GOT3 (cell line): ENCODE results near the gene CEP128.

Source experiments
- DNase-seq: peaks from one replicate; lab custom pipeline; 2025; ENCODE audit warnings: mixed read lengths; lab: John Stamatoyannopoulos, UW

CEP128 gene

DNA sequence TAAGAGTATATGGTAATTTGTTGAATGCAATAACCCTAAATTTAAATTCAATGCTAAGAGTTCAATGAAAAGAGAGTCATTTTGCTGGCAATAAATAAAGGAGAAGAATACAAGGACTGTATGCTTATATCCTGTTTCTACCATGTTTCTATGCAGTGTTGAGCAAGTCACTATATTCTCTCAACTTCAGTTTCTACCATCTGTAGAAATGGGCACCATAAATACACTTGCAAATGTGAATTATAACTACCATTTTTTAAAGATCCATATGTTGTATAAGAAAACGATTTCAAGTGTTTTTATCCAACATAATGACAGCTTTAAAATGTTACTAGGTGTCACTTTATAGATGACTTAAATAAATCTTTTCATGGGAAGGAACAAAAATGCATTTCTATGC lies 170.3 kb downstream of the CEP128 start:
- DNase-seq, result no peak

DNA sequence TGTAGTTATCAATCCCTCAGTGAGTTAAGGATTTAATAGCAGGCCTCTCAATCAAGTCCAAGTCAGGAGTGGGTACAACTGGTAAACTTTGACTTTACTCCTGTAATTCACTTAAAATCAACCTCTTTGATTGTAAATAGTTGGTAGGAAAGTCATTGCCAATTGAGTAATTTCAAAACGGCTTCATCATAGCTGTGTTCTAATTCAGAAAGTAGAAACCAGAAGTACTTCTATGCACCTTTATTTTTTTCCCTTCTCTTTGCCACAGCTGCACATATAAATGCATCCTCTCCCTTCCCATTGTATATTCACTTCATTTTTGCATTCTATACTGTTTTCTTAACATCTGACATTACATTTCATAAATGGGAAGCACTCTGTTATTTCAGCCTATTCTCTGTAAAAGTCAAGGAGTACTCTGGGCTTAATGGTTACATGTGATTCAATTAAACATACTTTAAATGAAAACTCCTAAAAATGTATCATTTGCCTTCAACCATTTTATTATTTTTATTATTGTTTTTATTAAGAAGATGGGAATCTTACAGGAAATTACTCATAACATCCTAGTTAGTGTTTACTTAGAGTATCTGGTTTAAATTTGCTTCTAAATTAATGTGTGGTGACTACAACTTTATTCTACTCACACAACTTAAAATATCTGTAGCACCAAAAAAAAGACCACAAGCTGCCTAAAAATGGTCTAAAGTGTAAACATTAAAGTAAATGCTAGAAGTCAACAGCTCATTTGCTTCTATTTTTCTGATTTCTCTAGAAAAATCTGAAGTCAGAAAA lies 171.2 kb downstream of the CEP128 start:
- DNase-seq, result no peak

DNA sequence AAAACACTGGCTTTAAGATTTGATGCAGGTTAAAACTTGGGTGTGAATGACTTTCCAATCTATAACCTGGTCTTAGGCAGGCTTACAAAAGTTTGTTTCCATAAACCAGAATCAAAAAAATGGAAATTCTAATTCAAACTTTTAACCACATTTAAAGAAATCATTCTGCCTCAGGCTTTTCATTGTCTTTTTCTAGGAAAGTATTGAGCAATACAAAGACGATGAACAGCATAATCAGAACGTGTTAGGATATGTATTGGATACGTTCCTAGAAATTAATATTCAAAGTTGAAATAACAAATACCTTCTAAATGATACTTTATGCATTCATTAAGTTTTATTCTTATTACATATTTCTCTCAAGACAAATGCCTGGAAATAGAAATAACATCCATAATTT lies 172.9 kb downstream of the CEP128 start:
- DNase-seq, result no peak

DNA sequence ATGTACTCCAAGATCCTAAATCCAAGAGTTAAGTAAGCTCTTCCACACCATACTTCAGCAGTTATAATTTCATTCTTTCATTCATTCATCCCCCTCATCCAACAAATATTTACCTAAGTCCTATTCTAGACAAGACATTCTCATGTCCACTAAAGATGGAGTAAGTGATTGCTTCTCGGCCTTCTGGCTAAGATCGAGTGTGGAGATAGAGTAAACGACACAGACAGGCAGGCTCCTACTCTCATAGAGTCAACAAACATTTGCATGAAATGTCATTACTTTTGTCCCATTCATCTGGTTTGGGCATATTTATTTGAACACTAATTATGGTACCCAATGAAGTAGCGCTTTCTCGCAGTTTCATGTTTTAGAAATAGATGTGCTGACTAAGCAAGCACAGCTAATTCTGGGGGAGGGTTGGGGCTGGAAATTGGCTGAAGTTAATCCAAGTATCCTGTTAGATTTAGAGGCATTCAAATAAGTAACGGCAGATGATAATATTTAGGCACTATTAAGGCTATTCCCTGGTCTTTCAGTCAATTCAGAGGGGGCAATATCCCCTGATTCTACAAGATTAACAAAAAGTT lies 176.5 kb downstream of the CEP128 start:
- no peak for DNase-seq

DNA sequence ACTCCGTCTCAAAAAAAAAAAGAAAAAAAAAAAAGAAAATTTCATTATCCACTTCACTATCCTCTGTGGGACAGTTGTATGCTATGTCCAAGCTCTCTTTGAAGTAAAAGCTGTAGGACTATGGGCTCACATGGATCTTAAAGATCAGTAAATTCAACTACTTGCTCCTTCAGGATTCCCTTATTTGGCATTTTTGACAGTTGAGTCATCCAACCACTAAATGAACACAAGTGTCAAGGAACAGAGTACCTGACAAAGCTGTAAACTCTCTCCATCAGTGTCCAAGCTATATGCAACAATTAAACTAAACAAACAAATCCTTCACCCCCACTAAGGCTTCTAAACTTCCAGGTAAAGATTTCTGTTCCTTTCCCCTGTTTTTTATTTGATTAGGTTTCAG lies 177.0 kb downstream of the CEP128 start:
- DNase-seq, result no peak

DNA sequence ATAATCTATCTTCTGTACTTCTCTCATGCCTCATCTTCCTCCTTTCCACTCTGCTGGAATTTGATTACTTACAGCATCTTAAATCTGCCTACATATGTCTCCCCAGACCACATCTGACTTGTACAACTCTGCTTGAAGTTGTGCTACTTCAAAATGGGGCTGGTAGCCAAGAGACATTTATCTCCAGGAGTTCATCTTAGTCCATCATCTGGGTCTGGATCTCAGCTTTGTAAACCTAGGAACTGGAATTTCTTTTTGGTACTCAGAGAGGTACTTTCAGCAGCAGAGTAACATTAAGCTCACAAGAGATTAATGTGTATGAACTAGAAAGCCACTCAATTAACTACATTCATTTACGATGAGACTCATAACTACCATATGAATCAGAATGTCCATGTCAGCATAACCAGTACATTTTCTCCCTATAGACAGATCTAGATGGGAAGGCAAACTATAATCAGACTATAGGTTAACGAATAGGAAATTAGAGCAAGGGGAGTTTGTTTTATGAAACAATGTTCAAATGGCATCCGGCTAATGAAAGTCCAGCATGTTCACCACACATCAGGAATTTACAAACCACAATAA lies 178.8 kb downstream of the CEP128 start:
- no peak for DNase-seq

DNA sequence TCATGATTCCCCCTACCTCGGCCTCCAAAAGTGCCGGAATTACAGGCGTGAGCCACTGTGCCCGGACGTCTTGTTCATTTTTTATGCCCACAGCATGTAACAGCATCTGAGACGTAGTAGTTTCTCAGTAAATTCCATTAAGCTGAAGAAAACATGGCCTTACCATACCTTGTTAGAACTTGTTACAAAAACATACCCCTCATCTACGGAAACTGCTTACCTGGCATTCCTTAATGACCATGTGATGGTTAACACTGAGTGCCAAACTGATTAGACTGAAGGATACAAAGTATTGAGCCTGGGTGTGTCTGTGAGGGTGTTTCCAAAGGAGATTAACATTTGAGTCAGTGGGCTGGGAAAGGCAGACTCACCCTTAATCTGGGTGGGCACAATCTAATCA lies 186.8 kb downstream of the CEP128 start:
- no peak for DNase-seq

DNA sequence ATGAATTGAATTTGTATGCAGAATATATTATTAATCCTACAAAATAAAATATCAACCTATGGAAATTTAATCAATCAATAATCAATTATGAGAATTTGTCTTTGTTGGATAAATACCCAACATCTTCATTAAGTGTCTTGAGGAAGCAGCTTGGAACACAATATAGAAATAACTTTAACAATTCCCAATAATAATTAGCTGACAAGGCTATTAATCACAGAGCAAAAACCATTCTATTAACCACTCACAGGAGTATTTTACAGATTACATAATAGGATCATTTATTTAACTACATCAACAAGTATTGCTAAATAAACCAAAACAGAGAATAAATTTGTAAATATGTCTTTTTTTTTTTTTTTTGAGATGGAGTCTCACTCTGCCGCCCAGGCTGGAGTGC lies 190.3 kb downstream of the CEP128 start:
- DNase-seq, result no peak

DNA sequence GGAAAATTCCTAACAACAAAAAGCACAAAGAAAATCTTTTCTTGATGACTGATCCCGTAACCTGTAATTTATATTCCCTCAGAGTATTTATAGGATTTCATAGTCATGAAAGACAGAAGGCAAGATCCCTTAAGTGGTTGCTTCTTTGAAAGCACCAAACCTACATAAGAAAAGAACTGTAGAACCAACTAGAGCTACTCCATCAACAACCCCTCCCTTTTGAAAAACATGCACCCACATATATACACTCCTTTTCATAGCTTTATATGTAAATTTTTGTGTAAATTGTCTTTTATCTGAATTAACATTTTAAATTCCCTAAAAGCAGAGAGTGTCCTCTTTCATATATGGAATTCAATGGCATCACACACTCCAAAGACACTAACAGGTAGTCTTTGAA lies 215.3 kb downstream of the CEP128 start:
- DNase-seq, result no peak

DNA sequence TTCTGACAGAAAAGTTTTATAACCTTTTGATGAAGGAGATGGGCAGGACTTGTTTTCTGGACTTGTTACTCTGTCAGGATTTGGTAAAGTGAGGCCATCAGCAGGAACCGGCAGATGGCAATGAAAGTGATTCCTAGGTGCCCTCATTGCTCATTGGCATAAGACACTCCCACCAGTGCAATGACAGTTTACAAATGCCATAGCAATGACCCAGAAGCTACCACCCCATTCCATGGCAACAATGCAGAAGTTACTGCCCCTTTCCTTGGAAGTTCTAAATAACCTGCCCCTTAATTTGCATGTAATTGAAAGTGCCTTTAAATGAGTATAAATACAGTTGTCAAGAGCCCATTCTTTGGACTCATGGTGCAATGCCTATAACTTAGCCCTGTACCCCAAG lies 222.6 kb downstream of the CEP128 start:
- DNase-seq, result no peak

DNA sequence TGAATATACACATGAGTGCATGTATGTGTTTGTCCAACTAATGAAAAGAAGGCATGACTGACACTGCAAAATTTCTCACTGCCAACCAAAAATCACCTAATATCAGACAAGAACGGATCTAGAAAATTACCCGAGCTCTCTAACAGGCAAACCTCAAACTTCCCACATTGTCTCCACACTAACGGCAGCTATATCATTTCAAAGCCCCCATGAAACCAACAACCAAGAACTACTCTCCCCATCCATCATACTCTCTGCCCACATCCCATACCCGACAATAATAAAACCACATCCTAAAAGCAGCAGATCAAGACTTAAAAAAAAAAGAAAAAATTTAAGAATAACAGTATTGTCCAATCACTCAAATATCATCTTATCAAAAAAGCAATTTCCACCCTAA lies 227.1 kb downstream of the CEP128 start:
- DNase-seq, result no peak

DNA sequence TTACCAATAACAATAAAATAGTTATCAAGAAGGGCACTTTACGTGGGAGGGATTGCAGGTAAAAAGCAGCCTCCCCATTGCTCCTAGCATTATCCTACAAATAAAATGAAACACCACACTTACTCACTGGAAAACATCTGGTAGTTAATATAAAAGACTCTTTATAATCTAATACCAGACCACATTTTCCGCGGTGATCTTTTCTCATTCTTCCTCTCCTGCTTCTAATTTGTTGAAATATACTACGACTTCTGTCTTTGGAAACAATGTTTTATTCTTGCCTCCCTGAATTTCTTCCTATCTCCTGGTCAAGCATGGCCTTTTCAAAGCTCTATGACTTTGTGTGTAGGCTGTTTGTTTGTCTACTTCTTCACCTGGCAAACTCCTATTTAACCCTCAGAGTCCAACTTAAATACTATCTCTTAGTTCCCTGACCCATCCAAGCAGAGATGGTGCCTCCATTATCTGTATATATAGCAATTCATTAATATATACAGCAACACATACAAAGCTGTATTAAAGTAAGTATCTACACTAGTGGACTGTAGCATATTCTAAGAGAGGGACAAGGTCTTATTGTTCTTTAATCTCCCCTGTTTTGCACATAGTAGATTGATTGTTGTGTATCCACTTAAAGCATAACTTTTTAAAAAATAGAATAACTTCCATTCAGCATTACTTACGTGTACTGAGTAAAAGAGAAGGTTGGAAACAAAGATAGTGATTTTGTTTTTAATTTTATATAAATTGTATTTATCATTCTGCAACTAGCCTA lies 228.3 kb downstream of the CEP128 start:
- DNase-seq, result no peak

DNA sequence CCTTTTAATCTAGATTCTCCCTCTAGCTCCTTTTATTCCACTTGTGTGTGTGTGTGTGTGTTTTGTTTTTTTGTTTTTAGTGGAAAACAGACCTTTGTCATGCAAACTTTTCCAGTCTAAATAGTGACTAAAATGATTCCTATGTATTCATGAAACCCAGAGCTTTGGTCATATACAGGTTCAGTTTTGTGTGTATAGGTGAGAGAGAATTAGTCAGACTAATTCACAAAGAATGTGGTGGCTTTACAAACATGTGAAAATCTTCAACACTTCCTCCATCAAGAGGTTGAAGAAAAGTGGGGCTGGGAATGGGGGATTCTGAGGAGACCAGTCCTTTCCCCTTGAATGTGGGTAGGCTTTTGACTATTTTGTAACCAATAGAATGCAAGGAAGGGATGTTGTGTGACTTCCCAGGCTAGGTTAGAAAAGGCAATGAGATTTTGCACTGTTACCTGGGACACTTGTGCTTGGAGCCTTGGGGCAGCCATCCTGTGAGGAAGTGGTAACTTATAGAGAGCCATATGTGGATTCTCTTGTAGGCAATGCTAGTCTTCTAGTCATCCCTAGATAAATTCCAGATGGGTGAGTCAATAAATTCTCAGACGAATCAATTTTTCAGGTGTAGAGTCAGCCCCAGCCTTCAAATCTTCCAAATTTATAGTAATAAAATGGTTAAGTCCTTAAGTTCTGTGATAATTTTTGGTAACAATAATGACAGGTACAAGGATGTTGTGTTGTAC lies 236.1 kb downstream of the CEP128 start:
- DNase-seq, result no peak

DNA sequence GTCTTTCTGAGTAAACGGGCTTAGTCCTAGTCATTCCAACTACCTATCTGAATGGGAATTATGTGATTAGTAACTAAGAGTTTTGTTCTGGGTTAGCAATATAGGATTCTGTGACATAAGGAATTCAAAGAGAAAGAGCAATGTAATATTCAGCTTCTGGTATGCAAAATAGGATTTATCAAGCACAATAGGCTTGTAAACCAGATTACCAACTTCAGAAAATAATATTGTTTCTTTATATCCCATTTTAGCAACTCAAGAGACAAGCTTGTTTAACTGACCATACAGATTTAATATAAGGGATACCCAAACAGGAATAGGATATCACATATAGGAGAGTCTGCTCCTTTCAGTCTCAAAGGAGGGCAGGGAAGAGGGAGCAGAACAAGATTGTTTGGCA lies 240.9 kb downstream of the CEP128 start:
- no peak for DNase-seq

DNA sequence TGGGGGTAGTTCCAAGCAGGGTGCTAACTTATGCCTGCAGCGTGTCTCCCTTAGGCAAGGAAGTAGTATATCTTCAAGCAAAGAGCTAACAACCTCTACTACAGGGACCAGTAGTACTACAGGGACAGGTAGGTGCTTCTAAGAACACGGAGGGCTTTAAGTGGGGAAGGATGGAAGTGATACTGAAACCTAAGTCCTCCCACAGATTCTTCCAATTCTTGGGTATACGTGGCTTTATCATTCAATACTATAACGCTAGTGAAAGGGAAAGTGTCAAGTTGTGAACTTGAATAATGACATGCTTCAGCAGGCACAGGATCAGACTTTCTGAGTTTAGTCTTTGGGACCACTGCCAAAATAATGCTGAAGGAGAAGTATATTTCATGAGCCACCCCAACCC lies 241.7 kb downstream of the CEP128 start:
- DNase-seq, result no peak

DNA sequence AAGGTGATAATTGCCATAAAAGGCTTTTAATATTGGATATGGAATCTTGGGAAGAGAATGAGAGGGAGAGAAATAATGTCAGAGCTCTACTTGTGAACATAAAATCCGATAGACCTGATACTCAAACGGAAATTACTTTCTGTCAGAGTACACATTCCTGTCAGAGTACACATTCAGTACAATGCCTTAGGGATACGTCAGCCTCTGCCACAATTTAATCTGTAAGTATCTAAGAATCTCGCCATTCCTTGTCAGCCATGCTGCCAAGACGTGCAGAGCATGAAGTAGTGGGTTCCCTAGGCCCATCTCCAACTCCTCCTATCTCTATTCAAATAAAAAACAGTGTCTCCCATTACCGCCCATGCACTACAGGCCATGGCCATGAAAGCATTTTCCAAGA lies 242.6 kb downstream of the CEP128 start:
- no peak for DNase-seq

DNA sequence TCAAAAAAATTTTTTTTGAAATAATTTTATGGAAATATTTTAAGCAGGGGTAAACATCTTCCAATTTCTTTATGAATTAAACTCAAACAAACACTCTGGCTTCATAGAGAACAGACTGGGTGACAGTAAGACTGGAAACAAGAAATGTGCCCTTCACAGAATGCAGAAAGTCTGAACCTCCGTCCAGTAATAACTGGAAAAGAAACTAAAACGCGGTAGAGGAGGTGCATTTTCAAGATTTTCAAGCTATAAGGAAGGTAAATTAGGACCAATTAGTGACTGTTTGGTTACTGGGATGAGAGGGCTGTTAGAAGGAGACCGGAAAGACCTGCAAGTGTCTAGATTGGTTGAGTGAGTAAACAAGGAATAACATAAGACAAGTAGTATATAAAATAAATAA lies 245.7 kb downstream of the CEP128 start:
- no peak for DNase-seq

DNA sequence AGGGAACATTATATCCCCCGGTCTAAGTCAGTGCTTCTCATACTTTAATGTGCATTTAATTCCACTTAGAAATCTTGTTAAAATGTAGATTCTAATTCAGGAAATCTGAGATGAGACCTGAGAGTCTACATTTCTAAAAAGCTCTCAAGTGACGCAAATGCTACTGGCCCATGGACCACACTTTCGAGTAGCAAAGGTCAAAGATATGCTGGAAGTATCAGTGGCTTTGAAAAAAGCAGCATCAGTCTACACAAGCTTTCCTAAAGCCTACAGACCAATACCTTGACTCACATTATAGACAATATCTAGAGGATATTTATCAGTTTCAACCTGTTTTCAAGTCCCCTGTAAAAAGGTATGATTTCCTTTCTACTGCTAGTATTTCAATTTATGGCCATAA lies 248.6 kb downstream of the CEP128 start:
- DNase-seq, result no peak

DNA sequence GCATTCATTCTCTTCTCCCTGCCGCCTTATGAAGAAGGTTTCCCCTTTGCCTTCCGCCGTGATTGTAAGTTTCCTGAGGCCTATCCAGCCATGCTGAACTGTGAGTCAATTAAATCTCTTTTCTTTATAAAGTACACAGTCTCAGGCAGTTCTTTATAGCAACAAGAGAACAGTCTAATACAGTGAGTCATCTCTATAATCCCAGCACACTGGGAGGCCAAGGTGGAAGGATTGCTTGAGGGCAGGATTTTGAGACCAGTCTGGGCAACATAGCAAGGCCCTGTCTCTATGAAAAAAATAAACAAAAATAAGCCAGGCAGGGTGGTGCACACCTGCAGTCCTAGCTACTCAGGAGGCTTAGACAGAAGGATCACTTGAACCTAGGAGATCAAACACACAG lies 259.9 kb downstream of the CEP128 start:
- DNase-seq, result no peak

DNA sequence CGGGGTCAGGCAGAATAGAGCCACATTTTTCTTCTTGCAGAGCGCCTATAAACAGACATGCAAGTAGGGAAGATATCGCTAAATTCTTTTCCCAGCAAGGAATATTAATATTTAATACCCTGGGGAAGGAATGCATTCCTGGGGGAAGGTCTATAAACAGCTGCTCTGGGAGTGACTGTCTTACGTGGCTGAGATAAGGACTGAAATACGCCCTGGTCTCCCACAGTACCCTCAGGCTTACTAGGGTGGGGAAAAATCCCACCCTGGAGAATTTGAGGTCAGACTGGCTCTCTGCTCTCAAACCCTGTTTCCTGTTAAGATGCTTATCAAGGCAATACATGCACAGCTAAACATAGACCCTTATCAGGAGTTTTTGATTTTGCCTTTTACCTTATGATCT lies 262.3 kb downstream of the CEP128 start:
- DNase-seq, result no peak

DNA sequence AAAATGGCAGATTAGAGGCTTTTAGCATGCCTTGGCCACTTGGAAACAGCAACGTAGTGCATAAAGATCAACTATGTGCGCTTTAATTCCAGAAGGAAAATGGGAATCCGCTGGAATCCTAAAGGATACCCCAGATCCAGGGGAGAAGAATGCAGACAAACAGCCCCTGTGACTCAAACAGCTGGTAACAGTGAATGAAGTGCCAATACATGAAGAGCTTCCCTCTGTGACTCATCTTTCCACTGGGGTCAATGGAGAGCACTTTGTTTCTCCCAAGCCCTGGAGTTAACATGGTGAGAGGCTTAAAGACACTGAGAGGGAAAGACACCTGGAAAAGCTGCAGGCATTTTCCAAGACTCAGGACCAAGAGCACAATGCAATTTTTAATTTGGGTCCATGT lies 263.1 kb downstream of the CEP128 start:
- DNase-seq, result no peak

DNA sequence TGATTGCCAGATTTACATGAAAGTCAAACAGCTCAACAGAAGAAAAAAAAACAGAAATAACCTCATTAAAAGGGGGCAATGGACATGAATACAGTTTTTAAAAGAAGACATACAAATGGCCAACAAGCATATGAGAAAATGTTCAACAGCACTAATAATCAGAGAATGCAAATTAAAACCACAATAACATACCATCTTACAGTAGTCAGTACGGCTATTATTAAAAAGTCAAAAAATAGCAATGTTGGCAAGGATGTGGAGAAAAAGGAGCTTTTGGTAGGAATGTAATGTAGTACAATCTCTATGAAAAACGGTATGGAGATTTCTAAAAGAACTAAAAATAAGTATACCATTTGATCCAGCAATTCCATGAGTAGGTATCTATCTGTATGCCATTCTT lies 272.1 kb downstream of the CEP128 start:
- DNase-seq, result no peak
